ENCODE measurements around the gene TBCC. TPM values are rescaled to one million over a fixed set of nuclear protein-coding genes. Genes with fewer than 3 reads are reported as not detected.
A peak's percentile ranks its signal among the peaks of the same experiment; 100 is the strongest.
"Not testable (repeated sequence)": the region's sequence is repeated elsewhere in the genome, so short reads cannot be mapped to it uniquely, and the experiment has no call there.

TBCC gene
- total RNA-seq, 1 donor from 2014 or later: 17.7 TPM

GRCh38 chr6:42744351-42744893 is 1.5 kb downstream of the TBCC start:
- Mint-ChIP-seq H3K27me3 (ENCODE audit: low read depth) (no peaks in the 10 kb centered on the region), H3K36me3 (ENCODE audit: low read depth) (peaks cover 26% of the 10 kb centered on the region), H3K4me3 (ENCODE audit: low read depth) (peak overlapping the region; percentile 100), H3K27ac (no peak overlapping the region), H3K4me1 (ENCODE audit: low read depth) (peaks cover 24% of the 10 kb centered on the region), H3K9me3 (no peaks in the 10 kb centered on the region)
- intact Hi-C loops (cut with micrococcal nuclease): loop anchor here (10.0 kb wide), 1 partner anchor 180 kb away; the partner anchor contains the start of gene UBR2
- no peak for DNase-seq (ENCODE audit: low spot score)

GRCh38 chr6:42742116-42742894 is 3.6 kb downstream of the TBCC start:
- peaks cover 7% of the 10 kb centered on the region for H3K27me3 Mint-ChIP-seq (ENCODE audit: low read depth)
- H3K9me3 Mint-ChIP-seq: no peaks in the 10 kb centered on the region
- H3K27ac Mint-ChIP-seq: no peak overlapping the region
- no peak for DNase-seq (ENCODE audit: low spot score)
- peaks cover 10% of the 10 kb centered on the region for H3K4me1 Mint-ChIP-seq (ENCODE audit: low read depth)
- peaks cover 17% of the 10 kb centered on the region for H3K36me3 Mint-ChIP-seq (ENCODE audit: low read depth)
- H3K4me3 Mint-ChIP-seq (ENCODE audit: low read depth): no peak overlapping the region
- intact Hi-C loops (cut with micrococcal nuclease): loop anchor here (10.0 kb wide), 1 partner anchor 178 kb away; the partner anchor contains the start of gene UBR2

- H3K4me3 Mint-ChIP-seq (ENCODE audit: low read depth): no peak overlapping the region
- peaks cover 10% of the 10 kb centered on the region for H3K4me1 Mint-ChIP-seq (ENCODE audit: low read depth)
- peaks cover 14% of the 10 kb centered on the region for H3K36me3 Mint-ChIP-seq (ENCODE audit: low read depth)
- peaks cover 10% of the 10 kb centered on the region for H3K27me3 Mint-ChIP-seq (ENCODE audit: low read depth)
- no peak overlapping the region for H3K27ac Mint-ChIP-seq
- DNase-seq (ENCODE audit: low spot score): no peak
- H3K9me3 Mint-ChIP-seq: no peaks in the 10 kb centered on the region
- intact Hi-C loops (cut with micrococcal nuclease): loop anchor here (10.0 kb wide), 1 partner anchor 176 kb away; the partner anchor contains the start of gene UBR2
Observed at GRCh38 chr6:42740725-42741124, 5.2 kb downstream of the TBCC start.

DNA sequence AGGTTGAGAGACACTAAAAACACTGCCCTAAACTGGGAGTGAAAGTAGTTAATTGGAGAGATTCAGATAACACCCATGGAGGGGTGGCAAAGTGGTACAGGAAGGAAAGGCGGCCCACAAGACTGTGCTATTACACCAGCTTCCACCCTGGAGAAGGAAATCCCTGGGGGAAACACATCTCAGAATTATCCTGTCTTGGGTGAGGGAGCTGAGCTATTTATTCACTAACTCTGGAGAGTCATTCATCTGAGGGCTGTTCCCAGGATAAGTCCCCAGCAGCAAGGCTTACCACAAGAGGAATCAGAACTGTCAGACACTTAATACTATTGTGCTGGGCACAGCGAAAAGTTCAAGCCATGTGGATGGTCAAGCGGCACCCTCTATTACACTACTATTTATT is 9.9 kb downstream of the TBCC start:
- H3K4me1 Mint-ChIP-seq (ENCODE audit: low read depth): no peaks in the 10 kb centered on the region
- H3K36me3 Mint-ChIP-seq (ENCODE audit: low read depth): no peaks in the 10 kb centered on the region
- intact Hi-C loops (cut with micrococcal nuclease): no loop called here
- DNase-seq (ENCODE audit: low spot score): no peak
- H3K4me3 Mint-ChIP-seq (ENCODE audit: low read depth): no peak overlapping the region
- H3K9me3 Mint-ChIP-seq: no peaks in the 10 kb centered on the region
- peaks cover 10% of the 10 kb centered on the region for H3K27me3 Mint-ChIP-seq (ENCODE audit: low read depth)
- no peak overlapping the region for H3K27ac Mint-ChIP-seq

DNA sequence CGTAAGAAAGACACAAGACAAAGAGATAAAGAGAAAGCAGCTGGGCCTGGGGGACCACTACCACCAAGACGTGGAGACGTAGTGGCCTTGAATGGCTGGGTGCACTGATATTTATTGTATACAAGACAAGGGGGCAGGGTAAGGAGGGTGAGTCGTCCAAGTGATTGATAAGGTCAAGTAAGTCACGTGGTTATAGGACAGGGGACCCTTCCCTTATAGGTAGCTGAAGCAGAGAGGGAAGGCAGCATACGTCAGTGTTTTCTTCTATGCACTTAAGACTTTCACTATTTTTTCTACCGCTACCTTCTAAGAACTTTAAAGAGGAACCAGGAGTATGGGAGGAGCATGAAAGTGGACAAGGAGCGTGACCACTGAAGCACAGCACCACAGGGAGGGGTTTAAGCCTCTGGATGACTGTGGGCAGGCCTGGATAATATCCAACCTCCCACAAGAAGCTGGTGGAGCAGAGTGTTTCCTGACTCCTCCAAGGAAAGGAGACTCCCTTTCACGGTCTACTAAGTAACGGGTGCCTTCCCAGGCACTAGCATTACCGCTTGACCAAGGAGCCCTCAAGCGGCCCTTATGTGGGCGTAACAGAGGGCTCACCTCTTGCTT is 11.9 kb downstream of the TBCC start:
- H3K4me1 Mint-ChIP-seq (ENCODE audit: low read depth); H3K4me3 Mint-ChIP-seq (ENCODE audit: low read depth); intact Hi-C loops (cut with micrococcal nuclease); H3K27me3 Mint-ChIP-seq (ENCODE audit: low read depth); H3K27ac Mint-ChIP-seq; H3K36me3 Mint-ChIP-seq (ENCODE audit: low read depth); DNase-seq (ENCODE audit: low spot score); H3K9me3 Mint-ChIP-seq: not testable (repeated sequence)

- intact Hi-C loops (cut with micrococcal nuclease): no loop called here
- DNase-seq (ENCODE audit: low spot score): no peak
- Mint-ChIP-seq H3K4me1 (ENCODE audit: low read depth) (peaks cover 19% of the 10 kb centered on the region), H3K9me3 (no peaks in the 10 kb centered on the region), H3K27me3 (ENCODE audit: low read depth) (no peaks in the 10 kb centered on the region), H3K36me3 (ENCODE audit: low read depth) (no peaks in the 10 kb centered on the region), H3K27ac (no peak overlapping the region), H3K4me3 (ENCODE audit: low read depth) (no peak overlapping the region)
Observed at GRCh38 chr6:42729731-42730130, 16.2 kb downstream of the TBCC start.

- H3K36me3 Mint-ChIP-seq (ENCODE audit: low read depth): no peaks in the 10 kb centered on the region
- no peaks in the 10 kb centered on the region for H3K27me3 Mint-ChIP-seq (ENCODE audit: low read depth)
- intact Hi-C loops (cut with micrococcal nuclease): loop anchor here (2.0 kb wide), 1 partner anchor 171 kb away; no protein-coding TSS in a partner anchor
- H3K27ac Mint-ChIP-seq: peak overlapping the region; percentile 63
- DNase-seq (ENCODE audit: low spot score): no peak
- no peaks in the 10 kb centered on the region for H3K9me3 Mint-ChIP-seq
- peaks cover 19% of the 10 kb centered on the region for H3K4me1 Mint-ChIP-seq (ENCODE audit: low read depth)
- H3K4me3 Mint-ChIP-seq (ENCODE audit: low read depth): peak overlapping the region; percentile 39
Observed at GRCh38 chr6:42727627-42728026, 18.3 kb downstream of the TBCC start.

- Mint-ChIP-seq H3K4me1 (ENCODE audit: low read depth) (peaks cover 19% of the 10 kb centered on the region), H3K27me3 (ENCODE audit: low read depth) (peaks cover under 1% of the 10 kb centered on the region), H3K9me3 (no peaks in the 10 kb centered on the region), H3K4me3 (ENCODE audit: low read depth) (peak overlapping the region; percentile 81), H3K36me3 (ENCODE audit: low read depth) (no peaks in the 10 kb centered on the region), H3K27ac (peak overlapping the region; percentile 98)
- intact Hi-C loops (cut with micrococcal nuclease): loop anchor here (2.0 kb wide), 1 partner anchor 172 kb away; no protein-coding TSS in a partner anchor
- DNase-seq (ENCODE audit: low spot score): no peak
Observed at GRCh38 chr6:42727087-42727611, 18.8 kb downstream of the TBCC start.

DNA sequence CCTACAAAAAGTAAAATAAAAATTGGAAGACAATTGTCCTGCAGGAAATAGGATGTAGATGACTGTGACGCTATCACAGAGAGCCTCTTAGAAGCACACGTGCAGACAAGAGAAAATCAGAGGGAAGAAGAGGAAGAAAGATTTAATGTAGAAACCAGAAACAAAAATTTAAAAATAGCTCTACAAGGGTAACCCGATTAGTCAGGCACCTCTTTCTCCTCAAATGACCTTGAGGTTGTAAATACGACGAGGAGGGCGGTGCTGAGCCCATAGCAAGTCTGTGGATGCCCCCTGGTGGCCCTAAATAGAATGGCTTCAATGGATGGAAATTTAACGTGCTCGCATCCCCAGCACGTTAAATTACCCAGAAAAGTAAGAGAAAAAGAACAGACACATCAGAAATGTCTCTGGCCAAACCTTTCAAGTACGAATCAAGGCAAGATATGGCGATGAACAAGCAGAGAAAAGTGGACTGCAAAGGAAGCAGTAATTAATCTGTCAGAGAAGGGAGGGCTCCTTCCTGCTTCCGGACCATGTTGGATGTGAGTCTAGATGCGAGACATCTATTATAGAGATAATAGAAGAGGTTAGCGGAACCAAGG is 19.3 kb downstream of the TBCC start:
- Mint-ChIP-seq H3K4me1 (ENCODE audit: low read depth) (peaks cover 19% of the 10 kb centered on the region), H3K27ac (peak overlapping the region; percentile 98), H3K9me3 (no peaks in the 10 kb centered on the region), H3K4me3 (ENCODE audit: low read depth) (peak overlapping the region; percentile 81), H3K27me3 (ENCODE audit: low read depth) (peaks cover 6% of the 10 kb centered on the region), H3K36me3 (ENCODE audit: low read depth) (no peaks in the 10 kb centered on the region)
- intact Hi-C loops (cut with micrococcal nuclease): loop anchor here (1.0 to 2.0 kb wide), 5 partner anchors 20 to 172 kb away; partner anchors contain the start of genes RPL7L1 and TBCC
- DNase-seq (ENCODE audit: low spot score): peak; percentile 61

DNA sequence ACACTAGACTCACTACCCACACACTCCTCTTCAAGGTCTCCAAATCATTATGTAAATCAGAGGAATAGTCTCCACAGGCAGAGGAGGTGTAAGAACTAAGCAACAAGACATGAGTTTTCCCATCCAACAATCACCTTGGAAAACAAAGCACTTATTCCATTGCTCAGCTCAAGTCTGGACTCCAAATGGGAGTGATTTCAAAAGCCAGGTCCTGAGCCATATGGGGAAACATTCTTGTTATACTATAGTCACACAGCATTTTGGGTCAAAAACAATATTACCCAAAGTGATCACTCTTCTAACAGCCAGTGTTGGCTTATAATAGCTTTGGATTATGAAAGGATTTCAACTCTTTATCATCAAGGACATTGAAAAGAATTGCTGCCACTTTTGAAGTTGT is 19.9 kb downstream of the TBCC start:
- H3K27me3 Mint-ChIP-seq (ENCODE audit: low read depth): peaks cover 6% of the 10 kb centered on the region
- DNase-seq (ENCODE audit: low spot score): no peak
- peaks cover 19% of the 10 kb centered on the region for H3K4me1 Mint-ChIP-seq (ENCODE audit: low read depth)
- H3K9me3 Mint-ChIP-seq: no peaks in the 10 kb centered on the region
- H3K36me3 Mint-ChIP-seq (ENCODE audit: low read depth): no peaks in the 10 kb centered on the region
- no peak overlapping the region for H3K4me3 Mint-ChIP-seq (ENCODE audit: low read depth)
- intact Hi-C loops (cut with micrococcal nuclease): loop anchor here (1.0 to 2.0 kb wide), 5 partner anchors 20 to 173 kb away; partner anchors contain the start of genes RPL7L1 and TBCC
- peak overlapping the region; percentile 98 for H3K27ac Mint-ChIP-seq

DNA sequence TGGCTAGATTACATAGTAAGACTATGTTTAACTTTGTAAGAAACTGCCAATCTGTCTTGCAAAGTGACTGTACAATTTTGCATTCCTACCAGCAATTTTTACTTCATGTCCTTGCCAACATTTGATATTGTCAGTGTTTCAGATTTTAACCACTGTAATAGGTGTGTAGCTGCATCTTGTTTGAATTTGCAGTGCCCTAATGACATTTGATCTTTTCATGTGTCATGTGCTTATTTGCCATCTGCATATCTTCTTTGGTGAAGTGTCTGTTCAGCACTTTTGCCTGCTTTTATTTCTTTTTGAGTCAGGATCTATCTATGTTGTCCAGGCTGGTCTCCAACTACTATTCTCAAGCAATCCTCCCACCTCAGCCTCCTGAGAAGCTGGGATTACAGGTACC is 21.1 kb downstream of the TBCC start:
- Mint-ChIP-seq H3K27me3 (ENCODE audit: low read depth) (peaks cover 6% of the 10 kb centered on the region), H3K4me1 (ENCODE audit: low read depth) (peaks cover 19% of the 10 kb centered on the region), H3K4me3 (ENCODE audit: low read depth) (no peak overlapping the region), H3K36me3 (ENCODE audit: low read depth) (no peaks in the 10 kb centered on the region), H3K27ac (no peak overlapping the region), H3K9me3 (no peaks in the 10 kb centered on the region)
- intact Hi-C loops (cut with micrococcal nuclease): no loop called here
- DNase-seq (ENCODE audit: low spot score): no peak

- no peaks in the 10 kb centered on the region for H3K36me3 Mint-ChIP-seq (ENCODE audit: low read depth)
- intact Hi-C loops (cut with micrococcal nuclease): no loop called here
- H3K27ac Mint-ChIP-seq: no peak within 1 kb of the TSS
- peaks cover 6% of the 10 kb centered on the region for H3K27me3 Mint-ChIP-seq (ENCODE audit: low read depth)
- no peak for DNase-seq (ENCODE audit: low spot score)
- no peaks in the 10 kb centered on the region for H3K9me3 Mint-ChIP-seq
- H3K4me1 Mint-ChIP-seq (ENCODE audit: low read depth): peaks cover 15% of the 10 kb centered on the region
- H3K4me3 Mint-ChIP-seq (ENCODE audit: low read depth): no peak within 1 kb of the TSS
Observed at GRCh38 chr6:42722497-42722896, 23.4 kb downstream of the TBCC start, which contains the start of gene PRPH2. Gene PRPH2, minus strand, starts transcription at chr6:42722597. Its CDS starts 263 bp downstream, at chr6:42722334.

Measured in activated T-helper 2 cell treated with anti-CD3 and anti-CD28 coated beads, Interferon-gamma antibody, Interleukin-2, Interleukin-4, amounts not matched to agents 10 μg/mL and 5 μg/mL and 100 μg/mL, durations not matched to agents 14 hours and 24 hours and 36 hours (primary cell).